GM18505 (cell line): Measurements from ENCODE around the gene IGBP1.
A peak's percentile ranks its signal among the peaks of the same experiment; 100 is the strongest.
"Not testable (repeated sequence)": the region's sequence is repeated elsewhere in the genome, so short reads cannot be mapped to it uniquely, and the experiment has no call there.

Source experiments
- ATAC-seq: cut with Tn5 transposase; IDR thresholded peaks from one replicate; pipeline ENCODE4 v1.9.1; 2021; ENCODE audit not compliant: unreplicated experiment
- POLR2A ChIP-seq: IDR thresholded peaks from 4 replicates; pipeline ENCODE4 v1.6.1; 2011; ENCODE audit warnings: borderline replicate concordance; ENCODE audit not compliant: insufficient read depth, insufficient read length; ENCODE audit errors: extremely low read depth

IGBP1 gene

DNA sequence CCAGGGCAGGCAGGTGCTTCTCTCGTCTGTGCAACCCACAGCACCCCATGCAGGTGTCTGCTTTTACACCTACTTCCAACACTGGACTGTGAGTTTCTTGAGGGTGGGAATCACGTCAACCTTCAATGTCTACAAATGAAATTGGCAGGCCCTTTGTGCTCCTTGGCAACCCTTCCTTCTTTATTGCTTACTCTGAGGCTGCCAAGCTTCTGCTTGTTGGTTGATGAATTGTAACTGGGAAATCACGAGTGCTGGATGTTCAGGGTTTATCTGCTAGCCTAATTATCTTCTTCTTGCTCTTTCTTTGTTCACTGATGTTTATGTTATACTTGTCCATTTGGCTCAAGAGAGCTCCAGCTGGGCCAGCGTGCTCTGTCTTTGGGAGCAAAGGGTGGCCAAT, 41.5 kb downstream of the IGBP1 start:
- TF ChIP-seq POLR2A, result no peak
- no peak for ATAC-seq

DNA sequence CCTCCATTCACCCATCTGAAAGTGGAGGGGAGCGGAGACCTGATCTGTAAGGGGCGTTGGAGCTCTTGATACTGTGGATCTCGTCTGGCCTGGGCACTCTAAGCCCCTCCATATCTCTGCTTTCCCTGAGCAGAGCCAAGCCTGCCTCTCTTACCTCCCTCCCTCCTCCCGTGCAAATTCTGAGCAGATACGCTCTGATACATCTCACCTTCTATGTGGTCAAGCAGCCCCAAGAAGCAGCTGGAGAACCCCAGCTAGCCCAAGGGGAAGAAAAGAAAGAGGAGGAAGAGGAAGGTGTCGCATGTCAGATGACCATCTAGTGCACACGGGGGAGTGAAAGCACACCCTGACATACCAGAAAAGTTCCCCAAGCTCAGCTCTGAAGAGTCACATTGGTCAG, 42.1 kb downstream of the IGBP1 start:
- no peak for ATAC-seq
- TF ChIP-seq POLR2A, result no peak

DNA sequence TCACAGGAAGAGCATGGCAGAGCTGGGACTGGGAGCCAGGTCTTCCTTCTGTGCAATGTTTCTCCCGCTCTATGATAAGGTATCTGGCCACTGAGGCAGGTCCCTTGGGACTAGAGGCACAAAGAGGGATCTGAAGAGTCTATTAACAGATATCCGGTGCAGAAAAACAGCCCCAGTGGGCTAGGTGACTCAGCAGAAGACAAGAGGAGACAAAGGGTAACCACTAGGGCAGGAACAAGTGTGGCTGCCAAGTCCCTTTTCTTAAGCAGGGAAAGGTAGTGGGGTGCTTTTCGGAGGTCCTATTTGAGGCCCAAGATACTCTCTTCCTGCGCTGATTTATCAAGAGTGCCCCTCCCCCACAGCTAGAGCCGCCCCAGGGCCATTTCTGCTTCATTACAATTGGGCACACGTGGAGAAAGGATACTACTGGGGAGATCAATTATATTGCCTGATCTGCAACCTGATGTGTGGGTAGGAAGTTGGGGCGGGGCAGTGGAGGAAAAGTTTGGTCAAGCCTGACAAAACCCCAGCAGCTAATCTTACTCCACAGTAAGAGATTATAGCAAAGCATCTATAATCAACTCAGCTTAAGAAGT, 43.8 kb downstream of the IGBP1 start, which contains the start of gene DGAT2L6:
TSS of gene DGAT2L6 (plus strand) at position 546 of the 596 bp plus-strand sequence. CDS start 100 bp downstream, outside the sequence.
- TF ChIP-seq POLR2A, result no peak
- peak; percentile 80 for ATAC-seq

GRCh38 chrX:70183091-70183490, 49.8 kb downstream of the IGBP1 start:
- no peak for ATAC-seq
- no peak for TF ChIP-seq POLR2A

- no peak for TF ChIP-seq POLR2A
- ATAC-seq, result no peak
These were observed 57.0 kb downstream of the IGBP1 start for GRCh38 chrX:70190225-70190624.

GRCh38 chrX:70196961-70197720, 63.9 kb downstream of the IGBP1 start:
- ATAC-seq, result peak; percentile 88

GRCh38 chrX:70201732-70202131, 68.5 kb downstream of the IGBP1 start:
- ATAC-seq, result no peak
- no peak for TF ChIP-seq POLR2A

More at GRCh38 chrX:70196961-70197720, 63.9 kb downstream of the IGBP1 start:
- TF ChIP-seq POLR2A, result no peak

- no peak for TF ChIP-seq POLR2A
- no peak for ATAC-seq
These were observed 75.2 kb downstream of the IGBP1 start for GRCh38 chrX:70208479-70208878.

- ATAC-seq, result not testable (repeated sequence)
These were observed 76.3 kb downstream of the IGBP1 start for GRCh38 chrX:70209570-70209969.
